Nephron (organoid): Measurements from ENCODE around the gene ANKRD44.

Experiments used
- H3K27ac Mint-ChIP-seq, 3 experiments: 2 replicates each; pipeline ENCODE4 v1.8.0; 2020; ENCODE audit warnings: mixed read lengths in 3 of 3, mild to moderate bottlenecking in 2 of 3, moderate library complexity in 1 of 3
- H3K27me3 Mint-ChIP-seq: 2 replicates; pipeline ENCODE4 v1.8.0; 2021; ENCODE audit warnings: low read depth, mild to moderate bottlenecking, moderate library complexity, mixed read lengths
- H3K36me3 Mint-ChIP-seq: 2 replicates; pipeline ENCODE4 v1.8.0; 2020; ENCODE audit warnings: low read depth, mixed read lengths
- H3K4me1 Mint-ChIP-seq: 2 replicates; pipeline ENCODE4 v1.8.0; 2020; ENCODE audit warnings: mixed read lengths
- H3K4me3 Mint-ChIP-seq, 3 experiments: 2 replicates each; pipeline ENCODE4 v1.8.0; 2020; ENCODE audit warnings: mild to moderate bottlenecking in 3 of 3, mixed read lengths in 3 of 3, moderate library complexity in 2 of 3
- H3K9me3 Mint-ChIP-seq: 2 replicates; pipeline ENCODE4 v1.8.0; 2020; ENCODE audit warnings: mixed read lengths
- CTCF ChIP-seq, 3 experiments: fragments of 200-600 bp; sonication (generic); IDR thresholded peaks; one replicate each; pipeline ENCODE4 v1.5.0; 2021; ENCODE audit warnings: antibody characterized with exemption in 3 of 3; ENCODE audit not compliant: unreplicated experiment in 3 of 3

ANKRD44 gene

GRCh38 chr2:197234671-197235191 lies 75.8 kb downstream of the ANKRD44 start:
- Mint-ChIP-seq H3K36me3 (no peaks in the 10 kb centered on the region), H3K9me3 (no peaks in the 10 kb centered on the region), H3K27ac (no peak overlapping the region), H3K4me3 (no peak overlapping the region), H3K27me3 (no peaks in the 10 kb centered on the region), H3K4me1 (peaks cover 57% of the 10 kb centered on the region)
- TF ChIP-seq CTCF (IDR thresholded peaks at IDR 0.05; ENCODE audit: unreplicated experiment in 3 of 3), result no peak

GRCh38 chr2:197233473-197233872 lies 77.1 kb downstream of the ANKRD44 start:
- H3K4me1 Mint-ChIP-seq, result peaks cover 52% of the 10 kb centered on the region
- no peak overlapping the region for H3K4me3 Mint-ChIP-seq
- H3K36me3 Mint-ChIP-seq, result no peaks in the 10 kb centered on the region
- no peak overlapping the region for H3K27ac Mint-ChIP-seq
- TF ChIP-seq CTCF (IDR thresholded peaks at IDR 0.05; ENCODE audit: unreplicated experiment in 3 of 3), result no peak
- no peaks in the 10 kb centered on the region for H3K27me3 Mint-ChIP-seq
- no peaks in the 10 kb centered on the region for H3K9me3 Mint-ChIP-seq

GRCh38 chr2:197232010-197232409 lies 78.6 kb downstream of the ANKRD44 start:
- no peak for TF ChIP-seq CTCF (IDR thresholded peaks at IDR 0.05; ENCODE audit: unreplicated experiment in 3 of 3)
- Mint-ChIP-seq H3K4me1 (peaks cover 42% of the 10 kb centered on the region), H3K27ac (no peak overlapping the region), H3K9me3 (no peaks in the 10 kb centered on the region), H3K4me3 (no peak overlapping the region), H3K36me3 (no peaks in the 10 kb centered on the region), H3K27me3 (no peaks in the 10 kb centered on the region)

- peak overlapping the region in 2 of 3 experiments; percentile 17 to 63 for H3K27ac Mint-ChIP-seq
- H3K4me1 Mint-ChIP-seq, result peaks cover 37% of the 10 kb centered on the region
- H3K9me3 Mint-ChIP-seq, result no peaks in the 10 kb centered on the region
- TF ChIP-seq CTCF (IDR thresholded peaks at IDR 0.05; ENCODE audit: unreplicated experiment in 3 of 3), result no peak
- no peak overlapping the region for H3K4me3 Mint-ChIP-seq
- H3K27me3 Mint-ChIP-seq, result no peaks in the 10 kb centered on the region
- no peaks in the 10 kb centered on the region for H3K36me3 Mint-ChIP-seq
These were observed 80.8 kb downstream of the ANKRD44 start for GRCh38 chr2:197229509-197230443.

GRCh38 chr2:197223451-197223850 lies 87.1 kb downstream of the ANKRD44 start:
- Mint-ChIP-seq H3K9me3 (no peaks in the 10 kb centered on the region), H3K4me1 (peaks cover 20% of the 10 kb centered on the region), H3K36me3 (no peaks in the 10 kb centered on the region)

More at GRCh38 chr2:197223451-197223850, 87.1 kb downstream of the ANKRD44 start:
- no peak for TF ChIP-seq CTCF (IDR thresholded peaks at IDR 0.05; ENCODE audit: unreplicated experiment in 3 of 3)
- Mint-ChIP-seq H3K27me3 (no peaks in the 10 kb centered on the region), H3K27ac (no peak overlapping the region), H3K4me3 (no peak overlapping the region)
